Upper lobe of left lung (tissue), 4 donors: Measurements from ENCODE around the gene CREB3L2.

ENCODE experiments used
- EP300 ChIP-seq, 4 donors: sonication (generic); formaldehyde crosslinking; IDR thresholded peaks; one replicate each; pipeline ENCODE4 v1.5.1; 2017; ENCODE audit warnings: antibody characterized with exemption in 4 of 4, control low read depth in 2 of 4
- POLR2A ChIP-seq, 4 donors: fragments of 450-650 bp; IDR thresholded peaks; one replicate each; pipeline ENCODE4 v1.5.1; 2016 to 2017; ENCODE audit warnings: antibody characterized with exemption in 4 of 4, mild to moderate bottlenecking in 2 of 4
- POLR2AphosphoS5 ChIP-seq, 2 donors: sonication (generic); formaldehyde crosslinking; IDR thresholded peaks; one replicate each; pipeline ENCODE4 v1.5.1; 2017; ENCODE audit warnings: antibody characterized with exemption in 2 of 2
- TF ChIP-seq, protein P1 (sequence below), 6 experiments: fragments of 450-650 bp in 4 of 6; fragments of 200-600 bp in 2 of 6; sonication (generic) in 2 of 6; IDR thresholded peaks; one replicate each; pipeline ENCODE4 v1.5.1; 2016 to 2019; ENCODE audit warnings: antibody characterized with exemption in 6 of 6

DNA sequence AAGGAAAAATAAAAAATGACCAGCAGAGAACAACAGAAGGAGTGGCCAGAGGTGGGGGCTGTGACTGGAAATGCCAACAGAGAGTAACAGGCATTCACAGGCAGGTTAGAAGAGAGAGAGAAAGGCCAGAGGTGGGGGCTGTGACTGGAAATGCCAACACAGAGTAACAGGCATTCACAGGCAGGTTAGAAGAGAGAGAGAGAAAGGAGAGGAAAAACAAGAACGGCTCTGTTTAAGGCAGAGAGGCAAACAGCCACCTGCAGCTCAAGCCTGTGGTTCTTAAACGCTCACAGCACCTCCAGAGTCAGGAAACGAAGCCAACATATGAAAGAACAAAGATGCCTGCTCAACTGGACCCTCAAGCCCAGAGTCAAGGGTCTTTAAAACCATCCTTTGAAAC, 115.6 kb downstream of the CREB3L2 start:
- TF ChIP-seq EP300 (IDR thresholded peaks at IDR 0.05) (no peak), POLR2A (IDR thresholded peaks at IDR 0.05) (no peak), POLR2AphosphoS5 (IDR thresholded peaks at IDR 0.05) (no peak)
- TF ChIP-seq, protein P1, sequence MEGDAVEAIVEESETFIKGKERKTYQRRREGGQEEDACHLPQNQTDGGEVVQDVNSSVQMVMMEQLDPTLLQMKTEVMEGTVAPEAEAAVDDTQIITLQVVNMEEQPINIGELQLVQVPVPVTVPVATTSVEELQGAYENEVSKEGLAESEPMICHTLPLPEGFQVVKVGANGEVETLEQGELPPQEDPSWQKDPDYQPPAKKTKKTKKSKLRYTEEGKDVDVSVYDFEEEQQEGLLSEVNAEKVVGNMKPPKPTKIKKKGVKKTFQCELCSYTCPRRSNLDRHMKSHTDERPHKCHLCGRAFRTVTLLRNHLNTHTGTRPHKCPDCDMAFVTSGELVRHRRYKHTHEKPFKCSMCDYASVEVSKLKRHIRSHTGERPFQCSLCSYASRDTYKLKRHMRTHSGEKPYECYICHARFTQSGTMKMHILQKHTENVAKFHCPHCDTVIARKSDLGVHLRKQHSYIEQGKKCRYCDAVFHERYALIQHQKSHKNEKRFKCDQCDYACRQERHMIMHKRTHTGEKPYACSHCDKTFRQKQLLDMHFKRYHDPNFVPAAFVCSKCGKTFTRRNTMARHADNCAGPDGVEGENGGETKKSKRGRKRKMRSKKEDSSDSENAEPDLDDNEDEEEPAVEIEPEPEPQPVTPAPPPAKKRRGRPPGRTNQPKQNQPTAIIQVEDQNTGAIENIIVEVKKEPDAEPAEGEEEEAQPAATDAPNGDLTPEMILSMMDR (IDR thresholded peaks at IDR 0.05), result no peak
